Breast epithelium (tissue), 3 donors: Measurements from ENCODE around the gene METTL16.

Source experiments
- POLR2A ChIP-seq: fragments of 450-650 bp; IDR thresholded peaks from one replicate; pipeline ENCODE4 v1.6.1; 2016; ENCODE audit warnings: antibody characterized with exemption, mild to moderate bottlenecking, moderate library complexity
- POLR2AphosphoS5 ChIP-seq, 3 donors: sonication (generic); formaldehyde crosslinking; IDR thresholded peaks; one replicate each; pipeline ENCODE4 v1.6.1; 2017; ENCODE audit warnings: antibody characterized with exemption in 3 of 3
- TF ChIP-seq, protein P1 (sequence below), 3 donors: fragments of 450-650 bp; IDR thresholded peaks; one replicate each; pipeline ENCODE4 v1.5.1; 2016 to 2017; ENCODE audit warnings: antibody characterized with exemption in 3 of 3, mild to moderate bottlenecking in 3 of 3, moderate library complexity in 3 of 3

DNA sequence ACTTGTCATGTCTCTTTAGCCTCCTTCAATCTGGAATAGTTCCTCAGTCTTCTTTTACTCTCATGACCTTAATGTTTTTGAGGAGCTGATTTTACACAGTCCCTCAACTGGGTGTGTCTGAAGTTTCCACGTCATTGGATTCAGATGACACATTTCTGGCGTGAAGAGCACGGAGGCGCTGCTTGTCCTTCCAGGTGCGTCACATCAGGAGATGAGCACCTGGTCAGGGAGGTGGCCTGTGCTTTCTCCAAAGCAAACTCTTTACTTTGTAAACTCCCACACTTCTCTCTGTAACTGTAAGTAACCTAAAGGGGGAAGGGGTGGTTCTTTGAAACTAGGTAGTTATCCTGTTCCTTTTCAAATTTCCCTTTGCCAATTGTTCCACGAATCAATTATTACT, 58.4 kb downstream of the METTL16 start:
- no peak for TF ChIP-seq POLR2A
- TF ChIP-seq, protein P1, sequence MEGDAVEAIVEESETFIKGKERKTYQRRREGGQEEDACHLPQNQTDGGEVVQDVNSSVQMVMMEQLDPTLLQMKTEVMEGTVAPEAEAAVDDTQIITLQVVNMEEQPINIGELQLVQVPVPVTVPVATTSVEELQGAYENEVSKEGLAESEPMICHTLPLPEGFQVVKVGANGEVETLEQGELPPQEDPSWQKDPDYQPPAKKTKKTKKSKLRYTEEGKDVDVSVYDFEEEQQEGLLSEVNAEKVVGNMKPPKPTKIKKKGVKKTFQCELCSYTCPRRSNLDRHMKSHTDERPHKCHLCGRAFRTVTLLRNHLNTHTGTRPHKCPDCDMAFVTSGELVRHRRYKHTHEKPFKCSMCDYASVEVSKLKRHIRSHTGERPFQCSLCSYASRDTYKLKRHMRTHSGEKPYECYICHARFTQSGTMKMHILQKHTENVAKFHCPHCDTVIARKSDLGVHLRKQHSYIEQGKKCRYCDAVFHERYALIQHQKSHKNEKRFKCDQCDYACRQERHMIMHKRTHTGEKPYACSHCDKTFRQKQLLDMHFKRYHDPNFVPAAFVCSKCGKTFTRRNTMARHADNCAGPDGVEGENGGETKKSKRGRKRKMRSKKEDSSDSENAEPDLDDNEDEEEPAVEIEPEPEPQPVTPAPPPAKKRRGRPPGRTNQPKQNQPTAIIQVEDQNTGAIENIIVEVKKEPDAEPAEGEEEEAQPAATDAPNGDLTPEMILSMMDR (IDR thresholded peaks at IDR 0.05) = no peak
- no peak for TF ChIP-seq POLR2AphosphoS5 (IDR thresholded peaks at IDR 0.05)
